Fibroblast of peridontal ligament (primary cell): Measurements from ENCODE around the gene PSMC3IP.
"Not testable (repeated sequence)": the region's sequence is repeated elsewhere in the genome, so short reads cannot be mapped to it uniquely, and the experiment has no call there.

Experiments used
- DNase-seq: peaks from one replicate; pipeline ENCODE4 v3.0.0-alpha.2; 2010; ENCODE audit errors: extremely low read depth

PSMC3IP gene

GRCh38 chr17:42561897-42562387 lies 15.6 kb downstream of the PSMC3IP start, which contains the start of gene COASY:
Gene COASY (plus strand): TSS chr17:42562148. CDS start chr17:42562623, 475 bp downstream.
- peak; percentile 99 for DNase-seq

- no peak for DNase-seq
Measured at GRCh38 chr17:42560246-42560645, 17.3 kb downstream of the PSMC3IP start.

- no peak for DNase-seq
Measured at GRCh38 chr17:42559075-42559474, 18.5 kb downstream of the PSMC3IP start.

DNA sequence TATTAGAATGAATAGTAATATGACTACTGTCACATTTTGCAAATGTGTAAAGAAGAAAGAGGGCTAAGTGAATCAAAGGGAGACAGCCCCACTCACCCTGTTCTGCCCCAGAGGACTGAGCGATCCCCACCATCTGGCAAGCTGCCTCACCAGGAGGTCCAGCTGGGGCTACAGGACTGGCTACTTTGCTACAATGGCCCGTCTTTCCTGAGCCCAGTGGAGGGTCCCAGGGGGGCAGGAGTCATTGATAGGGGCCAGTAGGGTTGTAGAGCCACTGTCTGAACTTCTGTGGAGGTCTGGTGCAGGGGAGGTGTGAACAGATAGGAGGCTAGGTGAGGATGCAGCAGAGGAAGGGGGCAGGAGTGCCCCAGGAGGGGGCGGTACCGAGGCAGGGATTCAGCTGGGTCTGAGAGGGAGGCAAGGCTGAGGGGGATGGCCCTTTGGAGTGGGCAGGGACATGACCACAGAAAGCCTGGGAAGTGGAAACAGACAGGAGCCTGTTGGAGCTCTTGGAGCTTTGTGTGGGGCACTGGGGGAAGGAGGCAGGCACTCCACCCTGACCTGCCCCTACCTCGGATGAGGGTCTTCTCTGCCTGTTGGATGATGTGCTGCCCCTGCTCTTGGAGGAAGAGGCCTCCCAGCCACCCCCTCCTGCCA lies 21.4 kb downstream of the PSMC3IP start:
- not testable (repeated sequence) for DNase-seq

DNA sequence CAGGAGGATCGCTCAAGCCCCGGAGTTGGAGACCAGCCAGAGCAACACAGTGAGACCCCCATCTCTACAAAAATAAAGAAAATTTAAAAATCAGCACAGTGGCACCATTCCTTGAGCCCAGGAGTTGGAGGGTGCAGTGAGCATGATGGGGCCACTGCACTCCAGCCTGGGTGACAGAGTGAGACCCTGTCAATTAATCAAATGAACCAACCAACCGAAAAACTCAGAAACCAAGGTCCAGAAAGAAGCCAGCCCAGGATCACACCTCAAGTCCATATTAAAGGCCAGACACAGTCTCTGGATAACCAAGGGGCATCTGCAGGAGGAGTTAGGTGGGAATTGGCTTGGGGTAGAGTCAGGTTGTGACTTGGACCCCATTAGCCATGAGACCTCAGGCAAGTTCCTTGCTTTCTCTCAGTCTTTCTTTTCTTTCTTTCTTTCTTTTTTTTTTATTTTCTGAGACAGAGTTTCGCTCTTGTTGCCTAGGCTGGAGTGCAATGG lies 22.4 kb downstream of the PSMC3IP start:
- no peak for DNase-seq

GRCh38 chr17:42554250-42555121 lies 23.0 kb downstream of the PSMC3IP start:
- DNase-seq = peak; percentile 63

- no peak for DNase-seq
Measured at GRCh38 chr17:42553866-42554249, 23.7 kb downstream of the PSMC3IP start.

DNA sequence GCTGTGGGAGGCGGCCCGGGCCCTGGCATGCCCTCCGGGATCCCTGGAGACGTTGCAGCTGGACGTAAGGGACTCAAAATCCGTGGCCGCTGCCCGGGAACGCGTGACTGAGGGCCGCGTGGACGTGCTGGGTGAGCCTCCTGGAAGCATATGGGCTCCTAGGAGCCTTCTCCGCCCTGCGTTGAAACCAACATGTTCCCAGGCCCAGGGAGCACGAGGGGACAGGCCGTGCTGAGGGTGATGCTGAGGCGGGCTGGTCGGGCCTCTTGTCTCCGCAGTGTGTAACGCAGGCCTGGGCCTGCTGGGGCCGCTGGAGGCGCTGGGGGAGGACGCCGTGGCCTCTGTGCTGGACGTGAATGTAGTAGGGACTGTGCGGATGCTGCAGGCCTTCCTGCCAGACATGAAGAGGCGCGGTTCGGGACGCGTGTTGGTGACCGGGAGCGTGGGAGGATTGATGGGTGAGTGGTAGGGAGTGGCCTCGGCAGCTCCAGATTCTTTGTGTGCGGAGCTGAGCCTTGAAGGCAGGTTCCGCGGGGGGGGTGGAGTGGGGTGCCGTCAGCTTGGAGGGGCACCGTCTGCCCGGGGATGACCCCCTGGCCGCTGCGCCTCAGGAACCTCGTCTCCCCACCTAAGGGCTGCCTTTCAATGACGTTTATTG lies 24.2 kb downstream of the PSMC3IP start:
- no peak for DNase-seq

GRCh38 chr17:42552736-42553135 lies 24.8 kb downstream of the PSMC3IP start, which contains the start of gene HSD17B1:
Gene HSD17B1 (plus strand): TSS chr17:42552923. CDS start chr17:42552934, 11 bp downstream.
- not testable (repeated sequence) for DNase-seq

- no peak for DNase-seq
Measured at GRCh38 chr17:42548993-42549755, 28.4 kb downstream of the PSMC3IP start.

- DNase-seq = no peak
Measured at GRCh38 chr17:42548070-42548837, 29.3 kb downstream of the PSMC3IP start.

DNA sequence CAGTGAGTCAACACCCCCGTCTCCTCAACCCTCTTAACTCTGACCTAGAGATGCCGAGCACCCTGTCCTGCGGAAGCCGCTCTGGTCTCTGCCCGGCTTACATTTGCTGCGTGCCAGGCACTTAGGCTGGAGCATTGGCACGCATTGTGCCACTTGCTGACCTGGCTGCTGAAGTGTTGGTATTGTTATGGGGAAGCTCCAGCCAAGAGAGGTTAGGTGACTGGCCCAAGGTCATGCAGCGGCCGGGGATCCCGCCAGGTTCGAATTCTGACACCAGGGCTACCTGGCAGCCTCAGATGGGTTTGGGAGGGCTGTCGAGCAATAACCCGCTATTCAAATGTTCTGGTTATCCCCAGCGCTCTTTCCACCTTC lies 29.8 kb downstream of the PSMC3IP start:
- no peak for DNase-seq

- no peak for DNase-seq
Measured at GRCh38 chr17:42547001-42547461, 30.5 kb downstream of the PSMC3IP start.

GRCh38 chr17:42545755-42546505 lies 31.6 kb downstream of the PSMC3IP start:
- not testable (repeated sequence) for DNase-seq

DNA sequence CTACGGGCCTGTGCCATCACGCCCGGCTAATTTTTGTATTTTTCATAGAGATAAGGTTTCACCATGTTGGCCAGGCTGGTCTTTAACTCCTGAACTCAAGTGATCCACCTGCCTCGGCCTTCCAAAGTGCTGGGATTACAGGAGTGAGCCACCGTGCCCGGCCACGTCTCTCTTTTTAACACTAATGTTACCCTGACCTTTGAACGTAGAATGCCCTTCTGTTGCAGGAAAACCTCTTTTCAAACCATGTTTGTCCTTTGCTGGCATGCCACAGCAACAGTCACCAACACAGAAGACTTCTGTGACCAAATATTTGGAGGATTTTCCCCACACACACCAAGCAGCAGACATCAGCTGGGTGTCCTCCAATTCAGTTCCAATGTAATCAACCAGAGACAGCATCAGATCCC lies 32.6 kb downstream of the PSMC3IP start:
- DNase-seq = no peak

DNA sequence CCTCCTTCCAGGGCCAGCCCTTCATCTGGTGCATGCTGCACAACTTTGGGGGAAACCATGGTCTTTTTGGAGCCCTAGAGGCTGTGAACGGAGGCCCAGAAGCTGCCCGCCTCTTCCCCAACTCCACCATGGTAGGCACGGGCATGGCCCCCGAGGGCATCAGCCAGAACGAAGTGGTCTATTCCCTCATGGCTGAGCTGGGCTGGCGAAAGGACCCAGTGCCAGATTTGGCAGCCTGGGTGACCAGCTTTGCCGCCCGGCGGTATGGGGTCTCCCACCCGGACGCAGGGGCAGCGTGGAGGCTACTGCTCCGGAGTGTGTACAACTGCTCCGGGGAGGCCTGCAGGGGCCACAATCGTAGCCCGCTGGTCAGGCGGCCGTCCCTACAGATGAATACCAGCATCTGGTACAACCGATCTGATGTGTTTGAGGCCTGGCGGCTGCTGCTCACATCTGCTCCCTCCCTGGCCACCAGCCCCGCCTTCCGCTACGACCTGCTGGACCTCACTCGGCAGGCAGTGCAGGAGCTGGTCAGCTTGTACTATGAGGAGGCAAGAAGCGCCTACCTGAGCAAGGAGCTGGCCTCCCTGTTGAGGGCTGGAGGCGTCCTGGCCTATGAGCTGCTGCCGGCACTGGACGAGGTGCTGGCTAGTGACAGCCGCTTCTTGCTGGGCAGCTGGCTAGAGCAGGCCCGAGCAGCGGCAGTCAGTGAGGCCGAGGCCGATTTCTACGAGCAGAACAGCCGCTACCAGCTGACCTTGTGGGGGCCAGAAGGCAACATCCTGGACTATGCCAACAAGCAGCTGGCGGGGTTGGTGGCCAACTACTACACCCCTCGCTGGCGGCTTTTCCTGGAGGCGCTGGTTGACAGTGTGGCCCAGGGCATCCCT lies 34.1 kb downstream of the PSMC3IP start:
- DNase-seq = no peak

- no peak for DNase-seq
Measured at GRCh38 chr17:42541041-42541833, 36.3 kb downstream of the PSMC3IP start.

- DNase-seq = not testable (repeated sequence)
Measured at GRCh38 chr17:42540558-42540957, 37.0 kb downstream of the PSMC3IP start.
